ENCODE data around the gene OR10W1. TPM values are rescaled to one million over a fixed set of nuclear protein-coding genes. Genes with fewer than 3 reads are reported as not detected.

Gene OR10W1
- total RNA-seq, 1 donor from 2014 or later, result not detected

DNA sequence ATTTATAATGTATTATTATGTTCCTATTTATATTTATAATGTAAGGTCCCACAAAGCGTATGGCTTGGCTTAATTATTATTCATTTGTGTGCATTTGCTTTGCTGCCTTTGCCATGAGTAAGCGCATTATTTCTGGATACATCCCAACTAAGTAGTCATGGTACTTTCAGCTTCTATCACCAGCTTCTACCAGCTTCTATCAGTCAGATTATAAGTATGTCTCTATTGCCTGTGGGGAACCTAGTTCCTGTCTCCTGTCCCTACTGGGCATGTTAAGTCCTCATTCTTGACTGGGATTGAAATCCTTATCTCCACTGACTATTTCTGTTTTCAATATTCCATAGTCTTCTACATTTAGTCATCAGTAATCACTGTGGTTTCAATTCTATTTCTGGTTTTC is 33.5 kb upstream of the OR10W1 start:
- no peaks in the 10 kb centered on the region for H3K36me3 ChIP-seq (ENCODE audit: insufficient read depth, low read length)
- peak overlapping the region; percentile 32 for H3K27ac ChIP-seq (ENCODE audit: low read depth, low read length)
- DNase-seq (ENCODE audit: low read depth), result peak; percentile 63
- peaks cover 2% of the 10 kb centered on the region for H3K27me3 Mint-ChIP-seq (ENCODE audit: low read depth, unreplicated experiment)
- peaks cover 4% of the 10 kb centered on the region for H3K4me1 Mint-ChIP-seq (ENCODE audit: low read depth, unreplicated experiment)
- H3K4me3 ChIP-seq (ENCODE audit: insufficient read depth, low read depth, low read length), result no peak overlapping the region
- H2AFZ ChIP-seq (ENCODE audit: low read depth, low read length), result no peak overlapping the region
- no peak overlapping the region for H3K9ac ChIP-seq (ENCODE audit: low read length)
- H3K4me2 ChIP-seq (ENCODE audit: low read length), result peak overlapping the region; percentile 12
- no peaks in the 10 kb centered on the region for H3K9me3 Mint-ChIP-seq (ENCODE audit: unreplicated experiment)
- no peaks in the 10 kb centered on the region for H3K27me3 ChIP-seq (ENCODE audit: insufficient read depth, low read length)
- no peaks in the 10 kb centered on the region for H3K79me2 ChIP-seq (ENCODE audit: insufficient read depth, low read length)
- no peaks in the 10 kb centered on the region for H3K9me3 ChIP-seq (ENCODE audit: insufficient read depth, low read depth, low read length)
- no peak for TF ChIP-seq EZH2 (IDR thresholded peaks at IDR 0.05; ENCODE audit: insufficient read depth, low read length)
- TF ChIP-seq CTCF (IDR thresholded peaks at IDR 0.05; ENCODE audit: insufficient read depth, low read depth, low read length), result no peak
- no peak for FAIRE-seq
- no peak overlapping the region for H3K27ac Mint-ChIP-seq (ENCODE audit: unreplicated experiment)
- H3K4me3 Mint-ChIP-seq (ENCODE audit: unreplicated experiment), result no peak overlapping the region
- H3K36me3 Mint-ChIP-seq (ENCODE audit: low read depth, unreplicated experiment), result no peaks in the 10 kb centered on the region
- H4K20me1 ChIP-seq (ENCODE audit: insufficient read depth, low read length), result no peaks in the 10 kb centered on the region
- peaks cover 3% of the 10 kb centered on the region for H3K4me1 ChIP-seq (ENCODE audit: insufficient read depth, low read length)

DNA sequence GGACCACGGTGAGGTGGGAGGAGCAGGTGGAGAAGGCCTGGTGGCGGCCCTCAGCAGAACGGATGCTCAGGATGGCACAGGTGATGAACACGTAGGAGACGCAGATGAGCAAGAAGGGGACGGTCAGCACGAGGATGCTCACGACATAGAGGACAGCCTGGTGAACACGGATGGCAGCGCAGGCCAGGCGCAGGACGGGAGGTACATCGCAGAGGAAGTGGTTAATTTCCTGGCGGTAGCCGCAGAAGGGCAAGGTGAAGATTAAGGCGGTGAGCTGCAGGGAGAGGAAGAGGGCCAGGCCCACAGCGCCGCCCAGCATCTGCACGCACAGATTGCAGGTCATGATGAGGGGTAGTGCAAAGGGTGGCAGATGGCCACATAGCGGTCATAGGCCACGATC is 24.0 kb upstream of the OR10W1 start:
- no peak overlapping the region for H2AFZ ChIP-seq (ENCODE audit: low read depth, low read length)
- H3K9me3 Mint-ChIP-seq (ENCODE audit: unreplicated experiment), result no peaks in the 10 kb centered on the region
- no peaks in the 10 kb centered on the region for H3K36me3 ChIP-seq (ENCODE audit: insufficient read depth, low read length)
- no peaks in the 10 kb centered on the region for H3K27me3 ChIP-seq (ENCODE audit: insufficient read depth, low read length)
- FAIRE-seq, result no peak
- H3K4me1 ChIP-seq (ENCODE audit: insufficient read depth, low read length), result no peaks in the 10 kb centered on the region
- no peak for DNase-seq (ENCODE audit: low read depth)
- H3K9me3 ChIP-seq (ENCODE audit: insufficient read depth, low read depth, low read length), result no peaks in the 10 kb centered on the region
- H3K4me3 Mint-ChIP-seq (ENCODE audit: unreplicated experiment), result peak overlapping the region; percentile 15
- H3K4me3 ChIP-seq (ENCODE audit: insufficient read depth, low read depth, low read length), result no peak overlapping the region
- H3K27ac ChIP-seq (ENCODE audit: low read depth, low read length), result no peak overlapping the region
- TF ChIP-seq CTCF (IDR thresholded peaks at IDR 0.05; ENCODE audit: insufficient read depth, low read depth, low read length), result no peak
- TF ChIP-seq EZH2 (IDR thresholded peaks at IDR 0.05; ENCODE audit: insufficient read depth, low read length), result no peak
- H3K4me2 ChIP-seq (ENCODE audit: low read length), result no peak overlapping the region
- H3K27me3 Mint-ChIP-seq (ENCODE audit: low read depth, unreplicated experiment), result no peaks in the 10 kb centered on the region
- peaks cover 5% of the 10 kb centered on the region for H3K4me1 Mint-ChIP-seq (ENCODE audit: low read depth, unreplicated experiment)
- no peaks in the 10 kb centered on the region for H4K20me1 ChIP-seq (ENCODE audit: insufficient read depth, low read length)
- H3K36me3 Mint-ChIP-seq (ENCODE audit: low read depth, unreplicated experiment), result no peaks in the 10 kb centered on the region
- H3K9ac ChIP-seq (ENCODE audit: low read length), result no peak overlapping the region
- H3K27ac Mint-ChIP-seq (ENCODE audit: unreplicated experiment), result no peak overlapping the region
- no peaks in the 10 kb centered on the region for H3K79me2 ChIP-seq (ENCODE audit: insufficient read depth, low read length)

DNA sequence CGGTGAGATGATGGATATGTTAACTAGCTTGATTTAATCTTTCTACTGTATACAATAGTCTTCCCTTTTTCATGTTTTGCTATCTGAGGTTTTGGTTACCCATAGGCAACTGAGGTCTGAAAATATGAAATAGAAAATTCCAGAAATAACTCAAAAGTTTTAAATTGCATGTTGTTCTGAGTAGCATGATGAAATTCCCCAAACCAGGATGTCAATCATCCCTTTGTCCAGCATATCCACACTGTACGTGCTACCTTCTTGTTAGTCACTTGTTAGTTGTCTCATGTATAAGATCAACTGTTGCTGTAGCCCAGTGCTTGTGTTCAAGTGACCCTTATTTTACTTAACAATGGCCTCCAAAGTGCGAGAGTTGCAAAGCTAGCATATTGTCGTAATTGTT is 21.2 kb upstream of the OR10W1 start:
- H3K4me1 ChIP-seq (ENCODE audit: insufficient read depth, low read length), result no peaks in the 10 kb centered on the region
- H3K27ac ChIP-seq (ENCODE audit: low read depth, low read length), result no peak overlapping the region
- H3K36me3 ChIP-seq (ENCODE audit: insufficient read depth, low read length), result no peaks in the 10 kb centered on the region
- TF ChIP-seq CTCF (IDR thresholded peaks at IDR 0.05; ENCODE audit: insufficient read depth, low read depth, low read length) (no peak), EZH2 (IDR thresholded peaks at IDR 0.05; ENCODE audit: insufficient read depth, low read length) (no peak)
- Mint-ChIP-seq H3K27me3 (ENCODE audit: low read depth, unreplicated experiment) (no peaks in the 10 kb centered on the region), H3K9me3 (ENCODE audit: unreplicated experiment) (no peaks in the 10 kb centered on the region), H3K36me3 (ENCODE audit: low read depth, unreplicated experiment) (no peaks in the 10 kb centered on the region), H3K4me3 (ENCODE audit: unreplicated experiment) (no peak overlapping the region), H3K4me1 (ENCODE audit: low read depth, unreplicated experiment) (peaks cover 5% of the 10 kb centered on the region), H3K27ac (ENCODE audit: unreplicated experiment) (no peak overlapping the region)
- DNase-seq (ENCODE audit: low read depth) (no peak), FAIRE-seq (no peak)
- H3K27me3 ChIP-seq (ENCODE audit: insufficient read depth, low read length), result no peaks in the 10 kb centered on the region
- H3K4me3 ChIP-seq (ENCODE audit: insufficient read depth, low read depth, low read length), result no peak overlapping the region
- no peak overlapping the region for H3K4me2 ChIP-seq (ENCODE audit: low read length)
- no peaks in the 10 kb centered on the region for H3K79me2 ChIP-seq (ENCODE audit: insufficient read depth, low read length)
- H4K20me1 ChIP-seq (ENCODE audit: insufficient read depth, low read length), result no peaks in the 10 kb centered on the region
- no peaks in the 10 kb centered on the region for H3K9me3 ChIP-seq (ENCODE audit: insufficient read depth, low read depth, low read length)
- H2AFZ ChIP-seq (ENCODE audit: low read depth, low read length), result no peak overlapping the region
- H3K9ac ChIP-seq (ENCODE audit: low read length), result no peak overlapping the region

Data from astrocyte (in vitro differentiated cells and primary cell).